HG03342 (cell line): ENCODE results near the gene FCRL6.

Experiments used
- ATAC-seq: cut with Tn5 transposase; IDR thresholded peaks from one replicate; pipeline ENCODE4 v1.9.1; 2021; ENCODE audit warnings: mild to moderate bottlenecking, moderate library complexity; ENCODE audit not compliant: unreplicated experiment

FCRL6 gene

GRCh38 chr1:159831412-159832141 lies 29.4 kb downstream of the FCRL6 start:
- ATAC-seq: no peak

- ATAC-seq: no peak
Observed at GRCh38 chr1:159832309-159832708, 30.1 kb downstream of the FCRL6 start.

- ATAC-seq: no peak
Observed at GRCh38 chr1:159835356-159835755, 33.2 kb downstream of the FCRL6 start.

GRCh38 chr1:159835862-159836525 lies 33.8 kb downstream of the FCRL6 start:
- no peak for ATAC-seq

- peak; percentile 72 for ATAC-seq
Observed at GRCh38 chr1:159838715-159839114, 36.6 kb downstream of the FCRL6 start.

- ATAC-seq: peak; percentile 82
Observed at GRCh38 chr1:159839116-159839849, 37.1 kb downstream of the FCRL6 start.

- ATAC-seq: no peak
Observed at GRCh38 chr1:159841749-159842148, 39.6 kb downstream of the FCRL6 start.

GRCh38 chr1:159843459-159843858 lies 41.3 kb downstream of the FCRL6 start:
- no peak for ATAC-seq

GRCh38 chr1:159845751-159846629 lies 43.8 kb downstream of the FCRL6 start:
- ATAC-seq: no peak

- ATAC-seq: no peak
Observed at GRCh38 chr1:159847231-159847630, 45.1 kb downstream of the FCRL6 start.

- no peak for ATAC-seq
Observed at GRCh38 chr1:159848326-159848725, 46.2 kb downstream of the FCRL6 start.

- ATAC-seq: no peak
Observed at GRCh38 chr1:159849626-159850366, 47.6 kb downstream of the FCRL6 start.

GRCh38 chr1:159851407-159851806 lies 49.2 kb downstream of the FCRL6 start:
- no peak for ATAC-seq

- no peak for ATAC-seq
Observed at GRCh38 chr1:159853417-159854115, 51.4 kb downstream of the FCRL6 start.

GRCh38 chr1:159854116-159854692 lies 52.0 kb downstream of the FCRL6 start:
- peak; percentile 5 for ATAC-seq

- peak; percentile 81 for ATAC-seq
Observed at GRCh38 chr1:159854693-159855192, 52.6 kb downstream of the FCRL6 start.

GRCh38 chr1:159855709-159856108 lies 53.5 kb downstream of the FCRL6 start:
- ATAC-seq: no peak

GRCh38 chr1:159856576-159856975 lies 54.4 kb downstream of the FCRL6 start:
- no peak for ATAC-seq

GRCh38 chr1:159857889-159858288 lies 55.7 kb downstream of the FCRL6 start:
- no peak for ATAC-seq
